Measurements from ENCODE around the gene CISH.
A peak's percentile ranks its signal among the peaks of the same experiment; 100 is the strongest.

Gene CISH

DNA sequence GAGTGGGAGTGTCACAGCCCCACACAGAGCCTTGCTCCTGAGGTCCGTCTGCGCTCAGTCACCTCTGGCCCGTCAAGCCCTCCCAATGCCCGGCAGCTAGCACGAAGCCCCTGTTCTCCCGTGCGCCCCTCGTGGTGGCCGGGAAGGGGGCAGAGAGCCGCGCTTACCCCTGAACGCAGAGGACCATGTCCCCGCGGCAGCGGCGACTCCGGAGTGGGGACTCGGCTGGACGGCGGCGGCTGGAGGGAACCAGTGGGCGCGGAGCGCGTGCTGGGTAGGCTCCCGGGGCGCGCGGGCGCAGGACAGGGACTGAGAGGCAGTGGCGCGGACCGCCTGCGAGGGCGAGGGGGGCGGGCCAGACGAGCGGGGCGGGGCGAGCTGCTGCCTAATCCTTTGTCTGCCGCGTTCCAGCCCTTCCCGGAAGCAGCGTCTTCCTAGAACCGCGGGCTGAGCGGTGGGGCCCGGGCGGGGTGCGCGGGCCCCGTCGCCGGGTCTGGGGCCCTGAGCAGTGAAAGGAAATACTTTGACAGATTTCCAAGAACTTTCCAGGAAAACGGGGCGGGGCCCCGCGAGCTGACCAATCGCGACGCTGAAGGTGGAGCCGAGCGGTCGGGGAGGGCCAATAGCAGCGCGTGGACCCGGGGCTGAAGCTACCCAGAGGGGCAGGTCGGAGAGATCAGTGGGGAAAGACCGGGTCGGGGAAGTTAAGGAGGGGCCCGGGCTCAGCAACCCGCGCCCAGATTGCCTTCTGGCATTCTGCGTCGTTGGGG lies at the start of gene CISH:
CISH (minus strand) TSS at position 311 of the 770 bp plus-strand sequence; CDS start at position 187, 124 bp downstream.
- Histone ChIP-seq H3K36me3 (ENCODE audit: insufficient read depth, low read length) (peaks cover 10% of the 10 kb centered on the region), H3K4me1 (ENCODE audit: insufficient read depth, low read length) (peaks cover 46% of the 10 kb centered on the region), H3K4me3 (ENCODE audit: low read depth in 1 of 2, low read length in 2 of 2) (peak within 1 kb of the TSS; percentile 76 to 77), H3K9me3 (ENCODE audit: low read length) (no peaks in the 10 kb centered on the region), H3K27me3 (ENCODE audit: control insufficient read depth in 1 of 2, insufficient read depth in 2 of 2, low read length in 2 of 2) (no peaks in the 10 kb centered on the region), H3K9ac (ENCODE audit: low read length) (peak within 1 kb of the TSS; percentile 69), H3K27ac (ENCODE audit: low read depth, low read length) (peak within 1 kb of the TSS; percentile 73)

GRCh38 chr3:50660386-50660785 lies 48.8 kb upstream of the CISH start:
- Histone ChIP-seq H3K36me3 (ENCODE audit: insufficient read depth, low read length) (no peaks in the 10 kb centered on the region), H3K9ac (ENCODE audit: low read length) (no peak overlapping the region), H3K9me3 (ENCODE audit: low read length) (no peaks in the 10 kb centered on the region), H3K27me3 (ENCODE audit: control insufficient read depth in 1 of 2, insufficient read depth in 2 of 2, low read length in 2 of 2) (no peaks in the 10 kb centered on the region), H3K27ac (ENCODE audit: low read depth, low read length) (no peak overlapping the region), H3K4me3 (ENCODE audit: low read depth in 1 of 2, low read length in 2 of 2) (no peak overlapping the region), H3K4me1 (ENCODE audit: insufficient read depth, low read length) (no peaks in the 10 kb centered on the region)

GRCh38 chr3:50658831-50659230 lies 47.3 kb upstream of the CISH start:
- H3K9me3 ChIP-seq (ENCODE audit: low read length) = no peaks in the 10 kb centered on the region
- H3K27me3 ChIP-seq (ENCODE audit: control insufficient read depth in 1 of 2, insufficient read depth in 2 of 2, low read length in 2 of 2) = no peaks in the 10 kb centered on the region
- H3K9ac ChIP-seq (ENCODE audit: low read length) = no peak overlapping the region
- no peak overlapping the region for H3K27ac ChIP-seq (ENCODE audit: low read depth, low read length)
- no peaks in the 10 kb centered on the region for H3K36me3 ChIP-seq (ENCODE audit: insufficient read depth, low read length)
- H3K4me1 ChIP-seq (ENCODE audit: insufficient read depth, low read length) = no peaks in the 10 kb centered on the region
- no peak overlapping the region for H3K4me3 ChIP-seq (ENCODE audit: low read depth in 1 of 2, low read length in 2 of 2)

GRCh38 chr3:50658416-50658815 lies 46.8 kb upstream of the CISH start:
- no peaks in the 10 kb centered on the region for H3K4me1 ChIP-seq (ENCODE audit: insufficient read depth, low read length)
- no peaks in the 10 kb centered on the region for H3K36me3 ChIP-seq (ENCODE audit: insufficient read depth, low read length)
- H3K9me3 ChIP-seq (ENCODE audit: low read length) = no peaks in the 10 kb centered on the region
- H3K27me3 ChIP-seq (ENCODE audit: control insufficient read depth in 1 of 2, insufficient read depth in 2 of 2, low read length in 2 of 2) = no peaks in the 10 kb centered on the region
- no peak overlapping the region for H3K9ac ChIP-seq (ENCODE audit: low read length)
- no peak overlapping the region for H3K4me3 ChIP-seq (ENCODE audit: low read depth in 1 of 2, low read length in 2 of 2)
- H3K27ac ChIP-seq (ENCODE audit: low read depth, low read length) = no peak overlapping the region

- Histone ChIP-seq H3K9me3 (ENCODE audit: low read length) (no peaks in the 10 kb centered on the region), H3K27me3 (ENCODE audit: control insufficient read depth in 1 of 2, insufficient read depth in 2 of 2, low read length in 2 of 2) (no peaks in the 10 kb centered on the region), H3K36me3 (ENCODE audit: insufficient read depth, low read length) (no peaks in the 10 kb centered on the region), H3K9ac (ENCODE audit: low read length) (no peak overlapping the region), H3K4me1 (ENCODE audit: insufficient read depth, low read length) (no peaks in the 10 kb centered on the region), H3K27ac (ENCODE audit: low read depth, low read length) (no peak overlapping the region), H3K4me3 (ENCODE audit: low read depth in 1 of 2, low read length in 2 of 2) (no peak overlapping the region)
Observed at GRCh38 chr3:50657816-50658215, 46.2 kb upstream of the CISH start.

DNA sequence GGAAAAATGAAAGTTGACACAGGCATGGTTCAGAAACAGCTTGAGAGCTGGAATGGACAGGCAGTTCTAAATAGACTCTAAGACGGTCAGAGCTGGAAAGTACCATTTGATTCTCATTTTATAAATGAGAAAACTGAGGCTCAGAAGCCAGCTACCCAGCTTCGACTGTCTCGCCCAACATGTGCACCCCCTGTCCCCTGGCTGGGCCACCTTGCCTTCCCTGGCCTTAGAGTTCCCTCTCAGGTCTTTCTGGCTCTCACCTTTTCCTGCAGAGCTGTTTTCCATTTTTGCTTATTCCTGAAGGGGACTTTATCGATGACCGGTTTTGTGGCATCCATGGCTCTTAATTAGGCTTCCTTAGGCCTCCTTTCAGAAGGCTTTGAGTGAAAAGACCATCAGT lies 45.8 kb upstream of the CISH start:
- Histone ChIP-seq H3K9ac (ENCODE audit: low read length) (no peak overlapping the region), H3K27ac (ENCODE audit: low read depth, low read length) (no peak overlapping the region), H3K4me3 (ENCODE audit: low read depth in 1 of 2, low read length in 2 of 2) (no peak overlapping the region), H3K27me3 (ENCODE audit: control insufficient read depth in 1 of 2, insufficient read depth in 2 of 2, low read length in 2 of 2) (no peaks in the 10 kb centered on the region), H3K36me3 (ENCODE audit: insufficient read depth, low read length) (no peaks in the 10 kb centered on the region), H3K4me1 (ENCODE audit: insufficient read depth, low read length) (no peaks in the 10 kb centered on the region), H3K9me3 (ENCODE audit: low read length) (no peaks in the 10 kb centered on the region)

GRCh38 chr3:50656417-50657195 lies 45.0 kb upstream of the CISH start:
- Histone ChIP-seq H3K27me3 (ENCODE audit: control insufficient read depth in 1 of 2, insufficient read depth in 2 of 2, low read length in 2 of 2) (no peaks in the 10 kb centered on the region), H3K4me1 (ENCODE audit: insufficient read depth, low read length) (no peaks in the 10 kb centered on the region), H3K9me3 (ENCODE audit: low read length) (no peaks in the 10 kb centered on the region), H3K4me3 (ENCODE audit: low read depth in 1 of 2, low read length in 2 of 2) (no peak overlapping the region), H3K27ac (ENCODE audit: low read depth, low read length) (no peak overlapping the region), H3K36me3 (ENCODE audit: insufficient read depth, low read length) (no peaks in the 10 kb centered on the region), H3K9ac (ENCODE audit: low read length) (no peak overlapping the region)

GRCh38 chr3:50655009-50655830 lies 43.6 kb upstream of the CISH start:
- Histone ChIP-seq H3K36me3 (ENCODE audit: insufficient read depth, low read length) (no peaks in the 10 kb centered on the region), H3K9ac (ENCODE audit: low read length) (no peak overlapping the region), H3K27me3 (ENCODE audit: control insufficient read depth in 1 of 2, insufficient read depth in 2 of 2, low read length in 2 of 2) (no peaks in the 10 kb centered on the region)

GRCh38 chr3:50653937-50654595 lies 42.5 kb upstream of the CISH start:
- no peaks in the 10 kb centered on the region for H3K9me3 ChIP-seq (ENCODE audit: low read length)
- peaks cover 8% of the 10 kb centered on the region for H3K4me1 ChIP-seq (ENCODE audit: insufficient read depth, low read length)
- no peaks in the 10 kb centered on the region for H3K27me3 ChIP-seq (ENCODE audit: control insufficient read depth in 1 of 2, insufficient read depth in 2 of 2, low read length in 2 of 2)
- no peak overlapping the region for H3K4me3 ChIP-seq (ENCODE audit: low read depth in 1 of 2, low read length in 2 of 2)
- no peak overlapping the region for H3K27ac ChIP-seq (ENCODE audit: low read depth, low read length)
- H3K9ac ChIP-seq (ENCODE audit: low read length) = no peak overlapping the region
- no peaks in the 10 kb centered on the region for H3K36me3 ChIP-seq (ENCODE audit: insufficient read depth, low read length)

More at GRCh38 chr3:50655009-50655830, 43.6 kb upstream of the CISH start:
- Histone ChIP-seq H3K9me3 (ENCODE audit: low read length) (no peaks in the 10 kb centered on the region), H3K4me3 (ENCODE audit: low read depth in 1 of 2, low read length in 2 of 2) (no peak overlapping the region), H3K27ac (ENCODE audit: low read depth, low read length) (no peak overlapping the region), H3K4me1 (ENCODE audit: insufficient read depth, low read length) (no peaks in the 10 kb centered on the region)

DNA sequence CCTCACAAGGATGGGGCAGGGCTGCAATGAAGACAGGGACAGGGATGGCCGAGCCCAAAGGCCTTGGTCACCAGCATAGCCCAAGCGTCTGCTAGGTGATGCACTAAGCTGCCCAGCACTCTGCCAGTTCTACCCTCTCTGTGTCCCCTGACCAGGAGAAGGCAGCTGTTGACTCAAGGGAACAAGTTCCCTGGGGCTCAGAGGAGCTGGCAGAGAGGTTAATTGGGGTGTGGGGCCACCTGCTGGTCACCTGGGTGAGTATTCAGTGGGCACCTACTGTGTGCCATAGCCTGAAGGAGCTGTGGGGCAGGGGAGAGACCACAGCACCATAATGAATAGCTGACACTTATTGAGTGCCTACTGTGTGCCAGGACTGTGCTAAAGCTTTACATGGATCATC lies 41.1 kb upstream of the CISH start:
- Histone ChIP-seq H3K4me1 (ENCODE audit: insufficient read depth, low read length) (peaks cover 13% of the 10 kb centered on the region), H3K27ac (ENCODE audit: low read depth, low read length) (no peak overlapping the region), H3K9ac (ENCODE audit: low read length) (no peak overlapping the region), H3K36me3 (ENCODE audit: insufficient read depth, low read length) (peaks cover 1% of the 10 kb centered on the region), H3K4me3 (ENCODE audit: low read depth in 1 of 2, low read length in 2 of 2) (no peak overlapping the region), H3K9me3 (ENCODE audit: low read length) (no peaks in the 10 kb centered on the region), H3K27me3 (ENCODE audit: control insufficient read depth in 1 of 2, insufficient read depth in 2 of 2, low read length in 2 of 2) (no peaks in the 10 kb centered on the region)

Measured in muscle layer of colon (tissue), 2 donors.